PFSK-1 (cell line): Measurements from ENCODE around the gene KLHL40.

ENCODE experiments used
- FOXP2 ChIP-seq: optimal IDR thresholded peaks from 2 replicates; pipeline ENCODE3; 2011; ENCODE audit warnings: borderline replicate concordance, control low read depth, inconsistent platforms; ENCODE audit not compliant: insufficient read depth; ENCODE audit errors: extremely low read length, extremely low read depth
- POLR2AphosphoS5 ChIP-seq: IDR thresholded peaks from 2 replicates; pipeline ENCODE4 v1.6.1; 2012; ENCODE audit warnings: low read depth, mild to moderate bottlenecking, control low read depth, low read length, moderate library complexity
- SIN3A ChIP-seq: IDR thresholded peaks from 2 replicates; pipeline ENCODE4 v1.6.1; 2012; ENCODE audit warnings: mild to moderate bottlenecking, low read length, moderate library complexity, borderline replicate concordance; ENCODE audit not compliant: insufficient read depth
- TAF1 ChIP-seq: IDR thresholded peaks from 2 replicates; pipeline ENCODE4 v1.6.1; 2012; ENCODE audit warnings: low read length, control low read depth, borderline replicate concordance; ENCODE audit not compliant: insufficient read depth
- TF ChIP-seq, protein P1 (sequence below), 2 experiments: IDR thresholded peaks; 2 replicates each; pipeline versions ENCODE4 v1.6.1 to v1.8.0; 2011 to 2012; ENCODE audit warnings: low read depth in 2 of 2, low read length in 2 of 2, control low read depth in 1 of 2, inconsistent platforms in 1 of 2, mild to moderate bottlenecking in 1 of 2, moderate library complexity in 1 of 2; ENCODE audit not compliant: insufficient read depth in 1 of 2

Gene KLHL40

DNA sequence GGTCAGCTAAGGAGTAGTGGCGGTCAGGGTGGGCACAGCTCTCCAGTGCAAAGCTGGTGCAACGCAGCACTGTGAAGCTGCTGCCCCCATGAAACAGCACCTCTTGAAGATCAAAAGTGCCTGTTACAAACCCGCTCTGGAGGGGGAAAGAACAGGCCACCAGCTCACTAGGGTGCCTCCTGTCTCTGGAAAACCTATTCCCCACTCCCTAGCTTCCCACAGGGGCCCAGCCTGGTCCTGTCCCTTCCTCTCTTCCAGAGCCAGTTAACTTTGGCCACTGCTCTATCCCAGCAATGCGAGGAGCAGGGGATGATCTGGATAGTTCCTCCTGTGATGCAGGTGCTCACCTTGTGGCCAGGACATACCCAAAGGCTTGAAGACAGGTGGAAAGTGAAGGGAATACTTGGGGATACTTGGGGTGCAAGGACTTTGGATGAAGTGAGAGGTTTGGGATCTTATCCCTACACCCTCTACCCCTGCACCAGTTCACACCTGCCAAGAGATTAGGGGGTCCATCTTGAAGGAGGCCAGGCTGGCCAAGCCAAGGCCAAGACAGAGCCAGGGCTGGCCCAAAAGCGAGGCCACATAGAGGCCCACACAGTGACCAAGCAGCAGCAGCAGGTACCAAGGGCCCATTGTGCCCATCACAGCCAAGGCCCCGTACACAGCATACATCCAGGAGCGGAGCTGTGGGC lies 13.0 kb downstream of the KLHL40 start:
- no peak for TF ChIP-seq TAF1
- no peak for TF ChIP-seq SIN3A
- no peak for TF ChIP-seq POLR2AphosphoS5
- TF ChIP-seq FOXP2: no peak
- TF ChIP-seq, protein P1, sequence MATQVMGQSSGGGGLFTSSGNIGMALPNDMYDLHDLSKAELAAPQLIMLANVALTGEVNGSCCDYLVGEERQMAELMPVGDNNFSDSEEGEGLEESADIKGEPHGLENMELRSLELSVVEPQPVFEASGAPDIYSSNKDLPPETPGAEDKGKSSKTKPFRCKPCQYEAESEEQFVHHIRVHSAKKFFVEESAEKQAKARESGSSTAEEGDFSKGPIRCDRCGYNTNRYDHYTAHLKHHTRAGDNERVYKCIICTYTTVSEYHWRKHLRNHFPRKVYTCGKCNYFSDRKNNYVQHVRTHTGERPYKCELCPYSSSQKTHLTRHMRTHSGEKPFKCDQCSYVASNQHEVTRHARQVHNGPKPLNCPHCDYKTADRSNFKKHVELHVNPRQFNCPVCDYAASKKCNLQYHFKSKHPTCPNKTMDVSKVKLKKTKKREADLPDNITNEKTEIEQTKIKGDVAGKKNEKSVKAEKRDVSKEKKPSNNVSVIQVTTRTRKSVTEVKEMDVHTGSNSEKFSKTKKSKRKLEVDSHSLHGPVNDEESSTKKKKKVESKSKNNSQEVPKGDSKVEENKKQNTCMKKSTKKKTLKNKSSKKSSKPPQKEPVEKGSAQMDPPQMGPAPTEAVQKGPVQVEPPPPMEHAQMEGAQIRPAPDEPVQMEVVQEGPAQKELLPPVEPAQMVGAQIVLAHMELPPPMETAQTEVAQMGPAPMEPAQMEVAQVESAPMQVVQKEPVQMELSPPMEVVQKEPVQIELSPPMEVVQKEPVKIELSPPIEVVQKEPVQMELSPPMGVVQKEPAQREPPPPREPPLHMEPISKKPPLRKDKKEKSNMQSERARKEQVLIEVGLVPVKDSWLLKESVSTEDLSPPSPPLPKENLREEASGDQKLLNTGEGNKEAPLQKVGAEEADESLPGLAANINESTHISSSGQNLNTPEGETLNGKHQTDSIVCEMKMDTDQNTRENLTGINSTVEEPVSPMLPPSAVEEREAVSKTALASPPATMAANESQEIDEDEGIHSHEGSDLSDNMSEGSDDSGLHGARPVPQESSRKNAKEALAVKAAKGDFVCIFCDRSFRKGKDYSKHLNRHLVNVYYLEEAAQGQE (IDR thresholded peaks at IDR 0.05; ENCODE audit: insufficient read depth in 1 of 2, low read depth in 2 of 2, low read length in 2 of 2): no peak

DNA sequence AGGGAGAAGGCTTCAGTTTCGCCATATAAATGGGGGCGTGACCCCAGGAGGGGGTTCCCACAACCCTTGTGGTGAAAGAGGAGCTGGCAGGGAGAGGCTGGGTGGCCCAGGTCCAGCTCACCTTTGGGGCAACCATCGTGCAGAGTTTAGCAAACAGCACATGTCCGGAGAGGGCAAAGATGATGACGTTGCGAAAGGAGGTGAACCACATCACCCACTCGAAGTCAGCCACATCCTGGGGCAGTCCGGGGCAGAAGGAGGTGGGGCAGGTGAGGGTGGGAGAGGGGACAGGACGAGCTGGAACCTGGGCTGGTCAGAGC lies 13.5 kb downstream of the KLHL40 start:
- TF ChIP-seq SIN3A (no peak), POLR2AphosphoS5 (no peak), FOXP2 (no peak), TAF1 (no peak)
- TF ChIP-seq, protein P1 (IDR thresholded peaks at IDR 0.05; ENCODE audit: insufficient read depth in 1 of 2, low read depth in 2 of 2, low read length in 2 of 2): no peak

DNA sequence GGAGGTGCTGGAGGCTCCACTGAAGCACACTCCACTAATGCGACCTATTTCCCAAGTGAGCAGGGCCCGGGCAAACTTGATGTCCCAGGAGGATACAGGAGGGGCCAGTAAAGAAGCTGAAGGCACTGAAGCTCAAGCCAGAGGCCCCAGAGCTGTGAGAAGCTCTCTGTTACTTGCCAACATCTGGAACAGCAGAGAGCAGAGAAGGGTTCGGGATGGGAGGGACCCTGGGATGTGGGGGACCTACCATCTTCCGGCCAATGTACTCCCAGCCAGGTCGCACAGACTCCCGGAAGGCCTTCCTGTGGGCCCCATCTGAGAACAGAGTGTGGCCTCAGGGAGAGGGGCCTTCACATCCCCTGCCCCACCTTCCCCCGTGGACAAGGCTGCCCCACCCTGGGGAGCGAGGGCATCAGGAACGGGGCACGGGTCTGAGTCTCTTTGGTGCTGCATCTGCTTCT lies 14.2 kb downstream of the KLHL40 start:
- no peak for TF ChIP-seq POLR2AphosphoS5
- TF ChIP-seq FOXP2: no peak
- TF ChIP-seq SIN3A: no peak
- TF ChIP-seq, protein P1 (IDR thresholded peaks at IDR 0.05; ENCODE audit: insufficient read depth in 1 of 2, low read depth in 2 of 2, low read length in 2 of 2): no peak
- no peak for TF ChIP-seq TAF1

DNA sequence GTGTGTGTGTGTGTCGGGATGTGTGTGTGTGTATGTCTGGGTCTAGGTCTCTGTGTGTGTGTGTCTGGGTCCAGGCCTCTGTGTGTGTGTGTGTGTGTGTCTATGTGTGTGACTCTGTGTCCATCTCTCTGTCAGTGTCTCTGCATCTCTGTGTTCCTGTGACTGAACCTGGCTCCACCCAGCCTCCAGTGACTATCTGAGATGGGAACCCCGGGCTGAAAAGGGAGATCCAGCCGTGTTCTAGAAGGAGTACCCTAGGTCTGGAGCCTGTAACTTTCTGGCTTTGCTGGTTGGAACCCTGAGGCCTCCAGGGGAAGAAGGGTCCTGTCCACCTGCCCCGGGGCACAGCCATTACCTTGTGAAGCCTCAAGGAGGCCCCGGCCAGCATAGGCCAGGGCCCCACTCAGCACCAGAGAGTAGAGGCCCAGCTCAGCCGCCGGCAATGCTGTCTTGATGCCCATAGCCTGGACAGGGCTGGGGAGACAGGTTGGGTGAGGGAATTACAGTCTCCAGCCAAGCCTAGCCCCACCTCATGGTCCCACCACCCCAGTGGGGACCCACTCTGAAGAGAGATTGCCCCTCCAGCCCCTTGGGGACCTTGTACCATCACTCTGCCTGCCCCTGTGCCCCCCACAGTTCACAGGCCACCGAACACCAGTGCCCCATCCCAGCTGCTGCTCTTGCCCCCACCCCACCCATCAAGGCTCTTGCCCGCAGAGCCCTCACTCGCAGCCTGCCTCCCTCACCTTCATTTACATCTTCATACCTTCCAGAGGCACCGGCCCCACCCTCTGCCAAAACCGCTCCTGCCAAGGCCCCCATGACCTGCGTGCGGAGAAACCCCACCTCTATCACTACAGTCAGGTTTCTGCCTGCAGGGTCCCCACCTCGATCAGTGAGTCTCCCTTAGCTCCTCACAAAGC lies 15.3 kb downstream of the KLHL40 start:
- TF ChIP-seq POLR2AphosphoS5 (no peak), FOXP2 (no peak), SIN3A (no peak), TAF1 (no peak)
- TF ChIP-seq, protein P1 (IDR thresholded peaks at IDR 0.05; ENCODE audit: insufficient read depth in 1 of 2, low read depth in 2 of 2, low read length in 2 of 2): no peak
